ENCODE data around the gene GDF10.

Gene GDF10

DNA sequence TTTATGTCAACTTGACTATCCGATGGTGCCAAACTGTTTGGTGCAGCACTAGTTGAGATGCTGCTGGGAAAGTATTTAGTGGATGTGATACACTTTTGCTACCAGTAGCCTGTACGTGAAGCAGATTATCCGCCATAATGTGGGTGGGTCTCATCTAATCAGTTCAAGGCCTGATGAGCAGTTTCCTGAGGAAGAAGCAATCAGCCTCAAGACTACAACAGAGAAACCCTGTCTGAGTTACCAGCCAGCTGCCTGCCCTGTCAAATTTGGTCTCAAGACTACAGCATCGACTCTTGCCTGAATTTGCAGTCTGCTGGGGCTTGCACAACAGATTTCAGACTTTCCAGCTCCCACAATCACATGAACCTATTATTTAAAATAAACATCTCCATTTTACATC is 37.3 kb downstream of the GDF10 start:
- no peak for DNase-seq

DNA sequence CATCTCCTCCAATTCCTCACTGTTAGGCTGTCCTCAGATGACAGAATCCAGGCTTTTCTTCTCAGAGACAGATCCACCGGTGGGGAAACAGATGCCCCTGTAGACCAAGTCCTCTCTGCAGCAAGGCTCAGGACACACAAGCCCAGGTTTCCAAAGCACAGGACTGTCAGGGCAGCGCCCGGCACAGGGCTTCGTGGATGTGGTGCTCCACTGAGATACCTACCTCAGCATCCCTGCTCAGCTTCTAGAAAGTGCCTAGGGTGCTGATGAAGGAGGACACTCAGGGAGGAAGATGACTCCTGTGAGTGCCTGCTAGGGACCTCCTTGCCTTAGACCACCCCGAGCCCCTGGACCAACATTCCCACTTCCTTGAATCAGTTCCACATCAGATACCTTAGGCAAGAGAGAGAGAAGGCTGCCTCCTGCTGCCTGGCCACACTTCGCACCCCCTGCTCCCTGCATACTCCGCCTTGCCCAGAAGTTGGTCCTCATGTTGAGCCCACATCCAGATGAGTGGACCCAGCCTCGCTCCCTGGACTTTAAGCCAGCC is 39.3 kb downstream of the GDF10 start:
- DNase-seq = no peak

DNA sequence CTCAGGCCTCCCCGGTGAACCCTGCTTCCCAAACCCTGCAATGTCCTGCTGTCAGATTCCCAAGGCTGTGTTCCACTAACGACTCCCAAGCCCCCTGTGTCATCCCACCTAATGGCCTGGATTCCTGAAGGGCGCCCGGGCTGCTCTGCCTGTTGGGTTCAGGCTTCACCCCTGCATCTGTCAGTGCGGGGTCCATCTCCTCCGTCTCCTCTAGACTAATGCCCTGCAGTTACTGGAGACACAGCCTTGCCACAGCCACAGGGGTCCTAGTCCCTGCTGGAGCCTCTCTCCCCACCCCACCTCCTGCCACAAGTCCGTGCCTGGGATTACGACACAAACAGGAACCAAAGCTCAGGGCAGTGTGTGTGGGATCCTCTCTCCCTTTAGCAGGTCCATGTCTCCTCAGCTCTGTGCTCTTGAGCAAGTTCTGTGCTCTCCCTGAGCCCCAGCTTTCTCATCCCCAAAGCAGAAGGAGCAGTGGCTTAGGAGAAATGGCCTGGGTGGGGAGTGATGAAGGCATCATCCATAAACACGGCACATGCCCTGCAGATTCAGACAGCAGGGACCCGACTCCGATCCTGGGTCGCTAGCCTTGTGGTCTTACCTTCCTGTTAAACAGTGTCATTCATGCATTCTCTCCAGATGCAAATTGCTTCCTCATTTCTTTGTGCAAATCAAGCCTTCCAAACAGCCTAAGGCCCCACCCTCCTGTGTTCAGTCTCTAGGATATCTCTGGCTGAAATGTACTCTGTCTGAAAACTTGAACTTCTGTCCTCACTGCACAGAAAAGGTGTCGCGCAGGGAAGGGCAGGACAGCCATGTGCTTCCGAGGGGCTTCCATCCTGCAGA is 40.0 kb downstream of the GDF10 start:
- DNase-seq = no peak

DNA sequence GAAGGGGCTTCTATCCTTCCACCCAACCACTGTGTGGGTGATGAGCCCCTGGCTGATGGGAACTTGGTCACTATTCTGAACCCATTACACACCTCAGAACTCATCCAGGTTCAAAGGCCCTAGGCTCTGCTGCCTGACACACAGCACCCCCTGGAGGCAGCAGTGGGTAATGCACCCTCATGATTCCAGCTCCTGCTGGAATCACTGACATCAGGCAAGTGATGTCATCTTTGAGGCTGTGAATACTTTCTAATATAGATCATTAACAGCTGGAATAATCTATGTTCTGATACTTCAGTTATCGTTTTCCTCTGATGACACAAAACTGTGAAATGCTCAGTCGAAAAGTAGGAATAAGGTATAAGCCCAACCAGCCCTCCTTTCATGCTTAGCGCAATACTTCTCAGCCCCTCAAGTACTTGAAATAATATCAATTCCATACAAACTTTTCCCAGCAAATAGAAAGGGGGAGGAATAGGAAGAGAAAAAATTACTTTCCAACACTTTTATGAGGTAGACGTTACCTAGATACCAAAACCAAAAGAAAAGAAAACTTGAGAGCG is 40.7 kb downstream of the GDF10 start:
- DNase-seq = peak; percentile 74

DNA sequence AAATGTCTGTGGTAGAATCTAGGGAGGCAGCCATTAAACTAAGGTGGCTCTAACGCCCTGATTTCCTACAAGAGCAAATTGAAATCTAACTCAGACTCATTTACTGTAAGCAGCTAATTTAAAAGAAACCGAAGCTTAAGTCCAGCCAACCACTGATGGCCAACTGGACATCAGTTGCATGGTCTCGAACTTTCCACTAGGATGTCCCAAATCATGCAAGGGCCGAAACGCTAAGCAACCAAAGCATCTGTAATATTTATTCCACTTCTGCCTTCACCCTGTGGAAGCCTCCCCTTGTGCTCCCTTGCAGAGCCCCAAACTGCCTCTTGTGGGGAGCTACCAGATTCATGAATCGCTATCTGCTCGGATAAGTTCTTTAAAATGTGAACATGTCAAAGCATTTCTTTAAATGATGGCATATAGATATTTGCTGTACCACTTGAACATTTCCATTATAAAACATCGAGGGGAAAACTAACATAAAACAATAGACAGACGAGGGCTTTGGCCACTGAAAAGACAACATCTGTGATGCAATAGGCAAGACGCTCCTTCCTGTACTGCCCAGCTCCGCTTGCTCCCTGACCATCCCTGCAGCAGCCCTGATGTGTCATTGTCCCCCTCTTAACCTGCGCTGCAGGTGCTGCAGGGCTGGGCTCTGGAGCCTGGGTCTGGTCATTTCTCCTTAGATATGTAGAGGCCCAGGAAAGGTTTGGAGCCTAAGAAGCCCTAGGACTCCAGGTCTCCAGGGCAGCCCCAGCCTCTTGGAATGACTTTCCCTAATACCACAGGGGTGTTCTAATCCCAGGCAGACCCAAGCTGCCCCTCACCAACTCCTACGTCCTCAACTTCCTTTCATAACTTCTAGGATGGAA is 45.2 kb downstream of the GDF10 start:
- no peak for DNase-seq

DNA sequence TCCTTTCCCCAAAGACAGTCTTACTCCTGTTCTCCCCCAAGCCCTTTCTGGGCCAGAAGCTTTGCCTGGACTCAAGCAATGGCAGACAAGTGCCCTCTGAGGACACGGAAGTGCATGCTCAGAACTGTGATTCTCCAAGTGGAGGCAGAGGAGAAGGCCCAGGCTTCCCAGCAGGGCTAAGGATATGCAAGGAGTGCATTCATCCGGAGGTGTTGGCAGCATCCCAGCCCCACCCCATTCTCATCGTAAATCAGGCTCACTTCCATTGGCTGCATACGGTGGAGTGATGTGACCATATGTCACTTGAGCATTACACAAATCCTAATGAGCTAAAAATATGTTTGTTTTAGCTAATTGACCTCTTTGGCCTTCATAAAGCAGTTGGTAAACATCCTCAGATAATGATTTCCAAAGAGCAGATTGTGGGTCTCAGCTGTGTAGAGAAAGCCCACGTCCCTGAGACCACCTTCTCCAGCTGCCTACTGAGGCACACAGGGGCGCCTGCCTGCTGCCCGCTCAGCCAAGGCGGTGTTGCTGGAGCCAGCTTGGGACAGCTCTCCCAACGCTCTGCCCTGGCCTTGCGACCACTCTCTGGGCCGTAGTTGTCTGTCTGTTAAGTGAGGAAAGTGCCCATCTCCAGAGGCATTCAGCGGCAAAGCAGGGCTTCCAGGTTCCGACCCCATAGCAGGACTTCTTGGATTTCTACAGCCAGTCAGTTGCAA is 46.7 kb downstream of the GDF10 start:
- DNase-seq = no peak

DNA sequence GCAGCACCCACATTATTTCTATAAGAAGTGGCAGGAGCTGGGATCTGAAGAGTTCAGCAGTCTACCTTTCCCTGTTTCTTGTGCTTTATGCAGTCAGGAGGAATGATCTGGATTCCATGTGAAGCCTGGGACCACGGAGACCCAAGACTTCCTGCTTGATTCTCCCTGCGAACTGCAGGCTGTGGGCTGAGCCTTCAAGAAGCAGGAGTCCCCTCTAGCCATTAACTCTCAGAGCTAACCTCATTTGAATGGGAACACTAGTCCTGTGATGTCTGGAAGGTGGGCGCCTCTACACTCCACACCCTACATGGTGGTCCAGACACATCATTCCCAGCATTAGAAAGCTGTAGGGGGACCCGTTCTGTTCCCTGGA is 47.3 kb downstream of the GDF10 start:
- no peak for DNase-seq

DNA sequence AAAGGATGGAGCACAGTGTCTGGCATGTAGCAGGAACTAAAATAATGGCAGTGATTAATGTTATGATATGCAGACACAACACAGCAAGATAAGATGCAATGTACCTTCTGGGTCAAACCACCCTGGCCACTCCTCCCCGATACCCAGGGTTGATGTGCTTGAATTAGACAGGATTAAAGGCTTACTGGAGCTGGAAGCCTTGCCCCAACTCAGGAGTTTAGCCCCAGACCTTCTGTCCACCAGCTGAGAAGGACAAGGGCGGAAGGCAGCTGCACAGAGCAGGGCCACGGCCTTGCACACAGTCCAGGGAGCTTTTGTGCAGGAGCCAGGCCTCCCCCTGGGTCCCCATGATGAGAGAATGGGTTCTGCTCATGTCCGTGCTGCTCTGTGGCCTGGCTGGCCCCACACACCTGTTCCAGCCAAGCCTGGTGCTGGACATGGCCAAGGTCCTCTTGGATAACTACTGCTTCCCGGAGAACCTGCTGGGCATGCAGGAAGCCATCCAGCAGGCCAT is 48.2 kb downstream of the GDF10 start, which contains the start of gene RBP3:
Gene RBP3 (plus strand): TSS at position 226 of the 514 bp plus-strand sequence. CDS start 122 bp downstream, at position 348.
- DNase-seq = no peak

DNA sequence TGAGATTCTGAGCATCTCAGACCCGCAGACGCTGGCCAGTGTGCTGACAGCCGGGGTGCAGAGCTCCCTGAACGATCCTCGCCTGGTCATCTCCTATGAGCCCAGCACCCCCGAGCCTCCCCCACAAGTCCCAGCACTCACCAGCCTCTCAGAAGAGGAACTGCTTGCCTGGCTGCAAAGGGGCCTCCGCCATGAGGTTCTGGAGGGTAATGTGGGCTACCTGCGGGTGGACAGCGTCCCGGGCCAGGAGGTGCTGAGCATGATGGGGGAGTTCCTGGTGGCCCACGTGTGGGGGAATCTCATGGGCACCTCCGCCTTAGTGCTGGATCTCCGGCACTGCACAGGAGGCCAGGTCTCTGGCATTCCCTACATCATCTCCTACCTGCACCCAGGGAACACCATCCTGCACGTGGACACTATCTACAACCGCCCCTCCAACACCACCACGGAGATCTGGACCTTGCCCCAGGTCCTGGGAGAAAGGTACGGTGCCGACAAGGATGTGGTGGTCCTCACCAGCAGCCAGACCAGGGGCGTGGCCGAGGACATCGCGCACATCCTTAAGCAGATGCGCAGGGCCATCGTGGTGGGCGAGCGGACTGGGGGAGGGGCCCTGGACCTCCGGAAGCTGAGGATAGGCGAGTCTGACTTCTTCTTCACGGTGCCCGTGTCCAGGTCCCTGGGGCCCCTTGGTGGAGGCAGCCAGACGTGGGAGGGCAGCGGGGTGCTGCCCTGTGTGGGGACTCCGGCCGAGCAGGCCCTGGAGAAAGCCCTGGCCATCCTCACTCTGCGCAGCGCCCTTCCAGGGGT is 48.9 kb downstream of the GDF10 start:
- no peak for DNase-seq

DNA sequence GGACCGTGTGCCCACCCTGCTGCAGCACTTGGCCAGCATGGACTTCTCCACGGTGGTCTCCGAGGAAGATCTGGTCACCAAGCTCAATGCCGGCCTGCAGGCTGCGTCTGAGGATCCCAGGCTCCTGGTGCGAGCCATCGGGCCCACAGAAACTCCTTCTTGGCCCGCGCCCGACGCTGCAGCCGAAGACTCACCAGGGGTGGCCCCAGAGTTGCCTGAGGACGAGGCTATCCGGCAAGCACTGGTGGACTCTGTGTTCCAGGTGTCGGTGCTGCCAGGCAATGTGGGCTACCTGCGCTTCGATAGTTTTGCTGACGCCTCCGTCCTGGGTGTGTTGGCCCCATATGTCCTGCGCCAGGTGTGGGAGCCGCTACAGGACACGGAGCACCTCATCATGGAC is 49.5 kb downstream of the GDF10 start:
- DNase-seq = no peak

DNA sequence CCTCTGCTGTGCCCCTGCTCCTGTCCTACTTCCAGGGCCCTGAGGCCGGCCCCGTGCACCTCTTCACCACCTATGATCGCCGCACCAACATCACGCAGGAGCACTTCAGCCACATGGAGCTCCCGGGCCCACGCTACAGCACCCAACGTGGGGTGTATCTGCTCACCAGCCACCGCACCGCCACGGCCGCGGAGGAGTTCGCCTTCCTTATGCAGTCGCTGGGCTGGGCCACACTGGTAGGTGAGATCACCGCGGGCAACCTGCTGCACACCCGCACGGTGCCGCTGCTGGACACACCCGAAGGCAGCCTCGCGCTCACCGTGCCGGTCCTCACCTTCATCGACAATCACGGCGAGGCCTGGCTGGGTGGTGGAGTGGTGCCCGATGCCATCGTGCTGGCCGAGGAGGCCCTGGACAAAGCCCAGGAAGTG is 50.0 kb downstream of the GDF10 start:
- no peak for DNase-seq

DNA sequence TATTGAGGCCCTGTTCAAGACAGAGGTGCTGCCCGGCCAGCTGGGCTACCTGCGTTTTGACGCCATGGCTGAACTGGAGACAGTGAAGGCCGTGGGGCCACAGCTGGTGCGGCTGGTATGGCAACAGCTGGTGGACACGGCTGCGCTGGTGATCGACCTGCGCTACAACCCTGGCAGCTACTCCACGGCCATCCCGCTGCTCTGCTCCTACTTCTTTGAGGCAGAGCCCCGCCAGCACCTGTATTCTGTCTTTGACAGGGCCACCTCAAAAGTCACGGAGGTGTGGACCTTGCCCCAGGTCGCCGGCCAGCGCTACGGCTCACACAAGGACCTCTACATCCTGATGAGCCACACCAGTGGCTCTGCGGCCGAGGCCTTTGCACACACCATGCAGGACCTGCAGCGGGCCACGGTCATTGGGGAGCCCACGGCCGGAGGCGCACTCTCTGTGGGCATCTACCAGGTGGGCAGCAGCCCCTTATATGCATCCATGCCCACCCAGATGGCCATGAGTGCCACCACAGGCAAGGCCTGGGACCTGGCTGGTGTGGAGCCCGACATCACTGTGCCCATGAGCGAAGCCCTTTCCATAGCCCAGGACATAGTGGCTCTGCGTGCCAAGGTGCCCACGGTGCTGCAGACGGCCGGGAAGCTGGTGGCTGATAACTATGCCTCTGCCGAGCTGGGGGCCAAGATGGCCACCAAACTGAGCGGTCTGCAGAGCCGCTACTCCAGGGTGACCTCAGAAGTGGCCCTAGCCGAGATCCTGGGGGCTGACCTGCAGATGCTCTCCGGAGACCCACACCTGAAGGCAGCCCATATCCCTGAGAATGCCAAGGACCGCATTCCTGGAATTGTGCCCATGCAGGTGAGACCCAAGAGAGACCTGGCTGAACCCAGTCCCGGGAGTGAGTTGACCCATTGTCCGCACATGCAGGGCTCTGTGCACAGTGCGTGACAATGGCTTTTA is 51.0 kb downstream of the GDF10 start:
- no peak for DNase-seq

DNA sequence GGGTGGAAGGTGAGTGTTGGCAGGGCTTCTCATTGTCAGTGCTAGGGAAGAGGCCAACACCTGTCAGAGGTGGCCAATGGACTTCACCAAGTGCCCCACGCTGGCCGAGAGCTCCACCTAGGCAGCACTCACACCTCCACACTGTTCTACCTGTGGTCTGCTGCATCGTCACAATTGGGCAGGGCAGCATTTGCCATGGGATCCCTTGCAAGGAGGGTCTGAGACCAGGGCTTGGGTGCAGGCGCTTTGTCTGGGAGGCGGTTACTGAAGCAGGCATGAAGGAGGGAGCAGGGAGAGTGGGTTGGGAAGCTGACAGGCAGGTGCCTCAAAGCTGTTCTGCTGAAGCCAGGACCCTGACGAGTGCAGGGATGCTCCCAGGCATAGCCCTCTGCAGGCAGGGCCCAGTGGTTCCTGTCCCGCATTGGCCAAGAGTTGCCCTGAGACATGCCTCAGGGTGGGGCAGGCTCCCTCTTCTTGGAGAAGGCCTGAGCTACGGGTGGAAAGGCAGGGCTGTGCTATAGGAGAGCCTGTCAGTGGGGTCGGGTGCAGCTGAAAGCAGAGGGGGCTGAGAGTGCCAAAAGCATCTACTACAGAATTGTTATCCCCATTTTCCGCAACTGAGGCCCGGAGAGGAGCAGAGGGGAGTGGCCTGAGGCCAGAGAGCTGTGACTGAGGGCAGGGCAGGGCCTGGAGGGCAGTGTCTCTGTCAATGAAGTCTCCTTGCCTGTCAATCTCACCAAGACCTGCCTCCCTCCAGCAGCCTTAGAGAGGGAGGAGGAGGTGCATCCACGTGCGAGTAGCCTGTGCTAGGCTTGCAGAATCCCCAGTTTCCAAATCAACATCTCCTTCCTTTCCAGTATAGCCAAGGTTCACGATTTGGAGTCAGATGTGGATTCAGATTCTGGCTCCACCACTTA is 52.2 kb downstream of the GDF10 start:
- DNase-seq = no peak

DNA sequence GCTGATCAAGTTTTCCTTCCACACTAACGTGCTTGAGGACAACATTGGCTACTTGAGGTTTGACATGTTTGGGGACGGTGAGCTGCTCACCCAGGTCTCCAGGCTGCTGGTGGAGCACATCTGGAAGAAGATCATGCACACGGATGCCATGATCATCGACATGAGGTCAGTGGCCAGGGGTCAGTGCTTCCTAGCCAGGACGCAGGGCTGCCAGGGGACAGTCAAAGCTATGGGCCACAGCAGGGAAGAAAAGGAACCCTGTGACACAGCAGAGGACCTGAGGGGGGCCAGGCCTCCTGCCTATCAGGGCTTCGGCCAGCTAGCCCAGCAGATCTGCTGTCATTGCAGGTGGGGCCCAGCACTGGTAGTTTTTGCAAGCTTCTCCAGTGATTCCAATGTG is 53.4 kb downstream of the GDF10 start:
- no peak for DNase-seq

DNA sequence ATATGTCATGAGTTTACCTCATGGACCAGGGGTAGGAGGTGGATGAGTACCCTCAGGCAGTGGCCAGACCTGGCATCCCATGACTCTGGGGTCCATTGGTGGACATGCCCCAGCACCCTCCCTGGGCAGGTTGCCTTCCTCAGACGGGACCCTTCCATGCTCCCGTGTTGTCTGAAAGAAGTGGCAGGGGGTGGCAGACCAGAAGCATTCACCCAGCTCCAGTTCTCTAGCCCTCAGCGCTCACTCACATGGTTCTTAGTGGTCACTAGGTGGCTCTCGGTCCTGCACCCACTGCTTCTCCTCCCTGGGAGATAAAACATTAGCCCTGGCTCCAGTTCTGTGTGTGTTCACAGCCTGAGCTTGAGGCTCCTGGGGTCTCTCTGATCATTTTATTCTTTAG is 54.2 kb downstream of the GDF10 start:
- DNase-seq = no peak

DNA sequence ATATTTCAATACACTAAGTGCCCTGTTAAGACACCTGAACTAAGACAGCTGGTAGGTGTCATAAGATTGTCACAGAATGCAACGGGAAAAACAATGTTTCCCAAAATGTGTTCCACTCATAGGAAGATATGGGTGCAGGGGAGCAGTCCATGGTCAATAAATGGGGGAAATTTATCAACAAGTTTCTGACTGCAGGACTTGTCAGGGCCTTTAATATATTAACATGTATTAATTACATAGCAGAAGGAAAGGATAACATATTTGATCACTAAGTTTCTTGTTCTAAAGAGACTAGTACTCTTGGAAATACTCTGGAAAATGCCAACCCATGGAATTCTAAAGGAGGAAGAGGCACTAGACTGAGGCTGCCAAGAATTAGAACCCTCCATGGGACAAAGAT is 54.9 kb downstream of the GDF10 start:
- DNase-seq = no peak

DNA sequence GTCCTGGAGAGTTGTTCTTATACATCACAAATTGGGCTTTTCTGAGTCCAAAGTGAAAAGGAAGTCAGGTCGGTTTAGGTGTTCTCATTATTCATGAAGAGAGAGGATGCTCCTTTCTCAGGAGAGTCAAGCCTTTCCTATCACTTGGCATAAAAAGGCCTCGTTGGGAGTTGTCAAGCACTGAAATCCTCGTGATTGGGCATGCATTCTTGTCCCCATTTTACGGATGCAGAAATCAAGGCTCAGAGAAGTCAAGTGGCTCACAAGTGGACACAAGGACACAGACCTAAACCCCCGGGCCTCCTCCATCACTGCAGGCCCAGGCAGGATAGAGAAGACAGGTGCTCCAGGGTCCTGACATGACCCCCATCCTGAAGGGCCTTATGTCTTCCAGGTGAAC is 56.7 kb downstream of the GDF10 start:
- DNase-seq = no peak

DNA sequence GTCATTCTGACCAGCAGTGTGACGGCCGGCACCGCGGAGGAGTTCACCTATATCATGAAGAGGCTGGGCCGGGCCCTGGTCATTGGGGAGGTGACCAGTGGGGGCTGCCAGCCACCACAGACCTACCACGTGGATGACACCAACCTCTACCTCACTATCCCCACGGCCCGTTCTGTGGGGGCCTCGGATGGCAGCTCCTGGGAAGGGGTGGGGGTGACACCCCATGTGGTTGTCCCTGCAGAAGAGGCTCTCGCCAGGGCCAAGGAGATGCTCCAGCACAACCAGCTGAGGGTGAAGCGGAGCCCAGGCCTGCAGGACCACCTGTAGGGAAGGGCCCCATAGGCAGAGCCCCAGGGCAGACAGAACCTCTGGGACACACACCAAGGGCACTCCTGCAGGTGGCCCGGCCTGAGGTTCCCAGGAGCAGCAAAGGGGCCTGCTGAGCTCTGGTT is 57.2 kb downstream of the GDF10 start:
- no peak for DNase-seq

DNA sequence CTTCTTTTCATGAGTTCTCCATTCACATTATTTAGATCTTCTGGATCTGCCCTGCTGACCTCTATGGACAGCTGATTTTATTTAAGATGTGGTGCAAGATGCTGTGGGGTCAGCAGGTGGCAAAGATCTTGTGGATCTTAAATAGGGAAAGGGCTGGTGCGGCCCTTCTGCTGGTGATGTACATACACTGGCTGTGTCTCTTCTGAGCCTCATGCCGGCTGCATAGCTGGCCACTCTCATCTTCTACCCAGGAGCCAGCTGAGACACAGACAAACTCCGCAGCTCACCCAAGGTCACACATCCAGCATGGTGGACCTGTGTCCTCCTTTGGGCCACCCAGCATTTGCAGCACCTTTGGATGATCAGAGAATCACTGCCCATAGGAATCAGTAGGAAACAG is 57.9 kb downstream of the GDF10 start:
- DNase-seq = no peak
